Calu3 (cell line): Measurements from ENCODE around the gene UGT2B7. TPM values are rescaled to one million over a fixed set of nuclear protein-coding genes. Genes with fewer than 3 reads are reported as not detected.

Source experiments
- BruUV-seq: library from RNA; stranded (reverse); fragments of 400-500 nt; replicated peaks from 2 replicates; lab custom pipeline; 2021; lab: Mats Ljungman, UMichigan
- CTCF ChIA-PET: fragments of 300-600 bp; sonication (Branson Sonifier 250); formaldehyde crosslinking; loops from one replicate; lab custom pipeline; 2022; ENCODE audit warnings: antibody characterized with exemption; lab: Charles Lee
- DNase-seq: peaks from one replicate; pipeline ENCODE4 v3.0.0; 2022
- H3K27ac Mint-ChIP-seq: one replicate; pipeline ENCODE4 v1.8.0; 2022; ENCODE audit warnings: mixed read lengths; ENCODE audit not compliant: unreplicated experiment
- H3K27me3 Mint-ChIP-seq: one replicate; pipeline ENCODE4 v1.8.0; 2022; ENCODE audit warnings: mixed read lengths; ENCODE audit not compliant: unreplicated experiment
- H3K36me3 Mint-ChIP-seq: one replicate; pipeline ENCODE4 v1.8.0; 2022; ENCODE audit warnings: mild to moderate bottlenecking, moderate library complexity, mixed read lengths; ENCODE audit not compliant: insufficient read depth, unreplicated experiment
- H3K4me1 Mint-ChIP-seq: one replicate; pipeline ENCODE4 v1.8.0; 2022; ENCODE audit warnings: mild to moderate bottlenecking, low read depth, mixed read lengths; ENCODE audit not compliant: unreplicated experiment
- H3K4me3 Mint-ChIP-seq: one replicate; pipeline ENCODE4 v1.8.0; 2022; ENCODE audit warnings: mild to moderate bottlenecking, low read depth, moderate library complexity, mixed read lengths; ENCODE audit not compliant: unreplicated experiment
- H3K9me3 Mint-ChIP-seq: one replicate; pipeline ENCODE4 v1.8.0; 2022; ENCODE audit warnings: low read depth, mixed read lengths; ENCODE audit not compliant: unreplicated experiment
- CTCF ChIP-seq: fragments of 200-600 bp; IDR thresholded peaks from one replicate; pipeline ENCODE4 v1.8.0; 2022; ENCODE audit warnings: antibody characterized with exemption; ENCODE audit not compliant: unreplicated experiment
- intact Hi-C: fragments of 100-400 bp; cut with micrococcal nuclease; formaldehyde crosslinking; loops from one replicate; pipeline ENCODE4 v1.10.0; 2022; ENCODE audit not compliant: unreplicated experiment
- total RNA-seq: library from RNA; stranded (reverse); gene quantifications from 2 replicates; pipeline ENCODE4 v1.2.3, GENCODE V29; 2022

Gene UGT2B7
- total RNA-seq, 1 experiment from 2014 or later: 25.5 TPM

GRCh38 chr4:69058410-69059059, 37.7 kb upstream of the UGT2B7 start:
- BruUV-seq: no TSS peak
- CTCF ChIA-PET: interaction anchor here (1.1 kb wide), 2 partner anchors 9 kb away, joined by 3 read pairs; no protein-coding TSS in a partner anchor

GRCh38 chr4:69060651-69061308, 35.5 kb upstream of the UGT2B7 start:
- H3K27ac Mint-ChIP-seq: peak overlapping the region; percentile 47
- no peak overlapping the region for H3K4me3 Mint-ChIP-seq
- DNase-seq: no peak

More at GRCh38 chr4:69058410-69059059, 37.7 kb upstream of the UGT2B7 start:
- Mint-ChIP-seq H3K4me3 (peak overlapping the region; percentile 24), H3K36me3 (peaks cover 42% of the 10 kb centered on the region), H3K27ac (peak overlapping the region; percentile 90), H3K4me1 (peaks cover 26% of the 10 kb centered on the region), H3K9me3 (no peaks in the 10 kb centered on the region), H3K27me3 (no peaks in the 10 kb centered on the region)
- intact Hi-C loops: loop anchor here (5.0 to 10.0 kb wide), 2 partner anchors 109 to 1166 kb away; partner anchors contain the start of gene FDCSP
- no peak for TF ChIP-seq CTCF
- peak; percentile 32 for DNase-seq

GRCh38 chr4:69064391-69064790, 31.9 kb upstream of the UGT2B7 start:
- CTCF ChIA-PET: no interaction called here

More at GRCh38 chr4:69060651-69061308, 35.5 kb upstream of the UGT2B7 start:
- peaks cover 23% of the 10 kb centered on the region for H3K4me1 Mint-ChIP-seq
- H3K27me3 Mint-ChIP-seq: no peaks in the 10 kb centered on the region
- H3K36me3 Mint-ChIP-seq: peaks cover 27% of the 10 kb centered on the region
- no peak for TF ChIP-seq CTCF
- peaks cover 3% of the 10 kb centered on the region for H3K9me3 Mint-ChIP-seq
- intact Hi-C loops: no loop called here
- CTCF ChIA-PET: no interaction called here
- BruUV-seq: no TSS peak

GRCh38 chr4:69066945-69067344, 29.3 kb upstream of the UGT2B7 start:
- peaks cover 22% of the 10 kb centered on the region for H3K4me1 Mint-ChIP-seq
- no peak overlapping the region for H3K27ac Mint-ChIP-seq
- no TSS peak for BruUV-seq
- H3K9me3 Mint-ChIP-seq: peaks cover 5% of the 10 kb centered on the region
- H3K27me3 Mint-ChIP-seq: no peaks in the 10 kb centered on the region
- DNase-seq: no peak
- intact Hi-C loops: no loop called here
- H3K36me3 Mint-ChIP-seq: peaks cover 12% of the 10 kb centered on the region
- no peak for TF ChIP-seq CTCF
- CTCF ChIA-PET: interaction anchor here (1.1 kb wide), 1 partner anchor 9 kb away, joined by 3 read pairs; no protein-coding TSS in a partner anchor
- no peak overlapping the region for H3K4me3 Mint-ChIP-seq

More at GRCh38 chr4:69064391-69064790, 31.9 kb upstream of the UGT2B7 start:
- TSS peak; percentile 13 for BruUV-seq
- Mint-ChIP-seq H3K4me1 (peaks cover 22% of the 10 kb centered on the region), H3K27ac (no peak overlapping the region), H3K36me3 (peaks cover 12% of the 10 kb centered on the region), H3K9me3 (peaks cover 5% of the 10 kb centered on the region), H3K4me3 (no peak overlapping the region), H3K27me3 (no peaks in the 10 kb centered on the region)
- DNase-seq: no peak
- TF ChIP-seq CTCF: no peak
- intact Hi-C loops: no loop called here
